Prostate gland (tissue), 2 donors: ENCODE results near the gene PRKAG3. TPM values are rescaled to one million over a fixed set of nuclear protein-coding genes. Genes with fewer than 3 reads are reported as not detected.

Experiments
- DNase-seq: peaks from one replicate; pipeline ENCODE4 v3.0.0-alpha.2; 2019; ENCODE audit warnings: low spot score
- H3K27ac ChIP-seq, 2 donors: fragments of 200-600 bp; sonication (generic); 2 replicates each; pipeline ENCODE4 v1.5.1; 2017 to 2019
- H3K27me3 ChIP-seq: fragments of 200-600 bp; sonication (generic); replicated peaks from 2 replicates; pipeline ENCODE4 v1.5.1; 2019; ENCODE audit not compliant: insufficient read depth
- H3K36me3 ChIP-seq, 2 donors: fragments of 200-600 bp; sonication (generic); 1 replicate in 1 of 2; 2 replicates in 1 of 2; pipeline versions ENCODE4 v1.5.1 to v1.8.1; 2017 to 2019
- H3K4me1 ChIP-seq: fragments of 200-600 bp; sonication (generic); replicated peaks from 2 replicates; pipeline ENCODE4 v1.5.1; 2019
- H3K4me3 ChIP-seq, 2 donors: fragments of 200-600 bp; sonication (generic); 2 replicates each; pipeline ENCODE4 v1.5.1; 2017 to 2019
- H3K9me3 ChIP-seq: fragments of 200-600 bp; sonication (generic); 2 replicates; pipeline ENCODE4 v1.5.1; 2017
- POLR2A ChIP-seq: fragments of 450-650 bp; IDR thresholded peaks from one replicate; pipeline ENCODE4 v1.6.1; 2016; ENCODE audit warnings: antibody characterized with exemption, mild to moderate bottlenecking
- POLR2AphosphoS5 ChIP-seq: sonication (generic); formaldehyde crosslinking; IDR thresholded peaks from one replicate; pipeline ENCODE4 v1.6.1; 2017; ENCODE audit warnings: antibody characterized with exemption
- WGBS: methylation state at CpG from one replicate; pipeline ENCODE4 v1.1.5; 2018; 5-methylcytosine and 5-hydroxymethylcytosine counted together
- intact Hi-C: fragments of 100-400 bp; cut with DNase I; formaldehyde crosslinking; loops from one replicate; pipeline ENCODE4 v1.14.2; 2022
- total RNA-seq, 2 donors: library from RNA; depleted of rRNA; stranded (reverse); fragments of >200 nt; gene quantifications; one replicate each; pipeline ENCODE4 v1.1.0, GENCODE V29; 2016
- TF ChIP-seq, protein P1 (sequence below), 4 experiments: fragments of 200-600 bp in 2 of 4; fragments of 450-650 bp in 2 of 4; sonication (generic) in 2 of 4; IDR thresholded peaks; 1 replicate in 3 of 4; 2 replicates in 1 of 4; pipeline ENCODE4 v1.5.1; 2016 to 2019; ENCODE audit warnings: antibody characterized with exemption in 4 of 4, mild to moderate bottlenecking in 2 of 4, moderate library complexity in 2 of 4

Gene PRKAG3
- total RNA-seq, 2 donors from 2014 or later: 0.14 TPM; not detected in 1

GRCh38 chr2:218830526-218831306 is 887 bp downstream of the PRKAG3 start:
- no peak for DNase-seq
- intact Hi-C loops: no loop called here
- H3K4me1 ChIP-seq: no peaks in the 10 kb centered on the region
- no peak overlapping the region for H3K4me3 ChIP-seq
- no peaks in the 10 kb centered on the region for H3K9me3 ChIP-seq
- WGBS: 85% methylated on average over 3 of the region's 3 CpGs
- no peak overlapping the region for H3K27ac ChIP-seq
- no peaks in the 10 kb centered on the region for H3K36me3 ChIP-seq
- no peak for TF ChIP-seq POLR2AphosphoS5
- TF ChIP-seq POLR2A: no peak
- TF ChIP-seq, protein P1, sequence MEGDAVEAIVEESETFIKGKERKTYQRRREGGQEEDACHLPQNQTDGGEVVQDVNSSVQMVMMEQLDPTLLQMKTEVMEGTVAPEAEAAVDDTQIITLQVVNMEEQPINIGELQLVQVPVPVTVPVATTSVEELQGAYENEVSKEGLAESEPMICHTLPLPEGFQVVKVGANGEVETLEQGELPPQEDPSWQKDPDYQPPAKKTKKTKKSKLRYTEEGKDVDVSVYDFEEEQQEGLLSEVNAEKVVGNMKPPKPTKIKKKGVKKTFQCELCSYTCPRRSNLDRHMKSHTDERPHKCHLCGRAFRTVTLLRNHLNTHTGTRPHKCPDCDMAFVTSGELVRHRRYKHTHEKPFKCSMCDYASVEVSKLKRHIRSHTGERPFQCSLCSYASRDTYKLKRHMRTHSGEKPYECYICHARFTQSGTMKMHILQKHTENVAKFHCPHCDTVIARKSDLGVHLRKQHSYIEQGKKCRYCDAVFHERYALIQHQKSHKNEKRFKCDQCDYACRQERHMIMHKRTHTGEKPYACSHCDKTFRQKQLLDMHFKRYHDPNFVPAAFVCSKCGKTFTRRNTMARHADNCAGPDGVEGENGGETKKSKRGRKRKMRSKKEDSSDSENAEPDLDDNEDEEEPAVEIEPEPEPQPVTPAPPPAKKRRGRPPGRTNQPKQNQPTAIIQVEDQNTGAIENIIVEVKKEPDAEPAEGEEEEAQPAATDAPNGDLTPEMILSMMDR (IDR thresholded peaks at IDR 0.05): no peak
- no peaks in the 10 kb centered on the region for H3K27me3 ChIP-seq

- H3K27ac ChIP-seq: no peak overlapping the region
- H3K27me3 ChIP-seq: no peaks in the 10 kb centered on the region
These were observed 1.6 kb downstream of the PRKAG3 start for GRCh38 chr2:218829868-218830451.

GRCh38 chr2:218828477-218828778 is 3.2 kb downstream of the PRKAG3 start:
- Histone ChIP-seq H3K27ac (no peak overlapping the region), H3K4me3 (no peak overlapping the region), H3K9me3 (no peaks in the 10 kb centered on the region), H3K27me3 (no peaks in the 10 kb centered on the region), H3K36me3 (no peaks in the 10 kb centered on the region), H3K4me1 (no peaks in the 10 kb centered on the region)
- intact Hi-C loops: no loop called here
- no peak for DNase-seq
- TF ChIP-seq POLR2AphosphoS5: no peak
- 89% methylated on average over 4 of the region's 4 CpGs for WGBS

More at GRCh38 chr2:218829868-218830451, 1.6 kb downstream of the PRKAG3 start:
- no peaks in the 10 kb centered on the region for H3K4me1 ChIP-seq
- H3K9me3 ChIP-seq: no peaks in the 10 kb centered on the region
- intact Hi-C loops: no loop called here
- no peak for TF ChIP-seq POLR2A
- TF ChIP-seq, protein P1 (IDR thresholded peaks at IDR 0.05): no peak
- no peak for TF ChIP-seq POLR2AphosphoS5
- no peak for DNase-seq
- no peaks in the 10 kb centered on the region for H3K36me3 ChIP-seq
- 67% methylated on average over 16 of the region's 17 CpGs for WGBS
- H3K4me3 ChIP-seq: no peak overlapping the region

DNA sequence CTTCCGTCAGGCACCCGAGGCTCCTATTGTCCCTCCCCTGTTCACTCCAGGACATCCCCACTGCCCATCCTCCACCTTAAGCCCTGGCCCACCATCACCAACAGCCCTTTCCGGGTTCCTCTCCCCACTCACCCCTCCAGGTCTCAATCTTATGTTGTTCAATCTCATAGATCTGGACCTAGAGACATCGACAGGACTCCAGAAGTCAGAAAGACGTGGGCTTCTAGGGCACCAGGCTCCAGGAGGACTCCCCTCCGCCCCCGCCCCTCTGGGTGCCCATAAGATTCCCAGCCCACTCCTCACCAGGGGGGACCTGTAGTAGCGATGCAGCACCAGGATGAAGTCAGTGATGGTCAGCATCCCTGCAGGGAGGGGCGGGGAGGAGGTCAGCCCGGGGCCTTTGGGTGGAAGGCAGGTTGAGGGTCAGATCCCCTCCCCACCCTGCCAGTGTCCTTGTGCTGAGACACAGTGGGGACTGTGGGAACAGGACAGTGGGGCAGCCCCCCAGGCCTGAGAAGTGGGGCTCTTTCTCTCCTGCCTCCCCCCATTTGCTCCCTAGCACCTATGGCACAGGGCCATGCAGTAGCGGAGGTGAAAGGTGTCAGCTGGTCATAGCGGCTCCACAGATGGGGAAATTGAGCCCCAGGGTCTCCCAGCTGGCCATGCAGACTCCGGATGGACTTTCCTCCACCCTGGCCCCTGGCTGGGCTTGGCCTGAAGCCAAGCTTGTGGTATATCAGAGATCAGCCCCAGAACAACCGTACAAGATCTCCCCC is 3.7 kb downstream of the PRKAG3 start:
- TF ChIP-seq POLR2A: no peak
- no peaks in the 10 kb centered on the region for H3K9me3 ChIP-seq
- no peak overlapping the region for H3K4me3 ChIP-seq
- no peak overlapping the region for H3K27ac ChIP-seq
- no peak for DNase-seq
- no peaks in the 10 kb centered on the region for H3K27me3 ChIP-seq
- no peaks in the 10 kb centered on the region for H3K36me3 ChIP-seq
- no peaks in the 10 kb centered on the region for H3K4me1 ChIP-seq
- 73% methylated on average over 13 of the region's 14 CpGs for WGBS
- intact Hi-C loops: no loop called here

DNA sequence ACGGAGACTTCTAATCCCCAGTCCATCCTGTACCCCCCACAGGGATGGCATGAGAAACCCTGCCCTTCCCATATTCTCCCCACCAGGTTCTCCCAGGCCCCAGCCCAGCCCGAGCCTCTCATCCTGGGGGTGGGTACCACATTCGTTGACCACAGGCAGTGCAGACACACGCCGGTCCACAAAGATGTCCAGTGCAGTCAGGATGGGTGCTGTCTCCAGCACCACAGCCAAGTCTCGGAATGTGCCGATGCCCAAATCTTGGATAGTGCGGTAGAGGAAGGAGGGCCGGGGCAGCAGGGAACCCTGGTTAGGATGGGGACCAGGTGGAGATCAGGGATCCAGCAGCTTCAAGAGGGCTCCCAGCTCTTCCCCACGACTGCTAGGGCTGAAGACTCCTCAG is 4.8 kb downstream of the PRKAG3 start:
- intact Hi-C loops: no loop called here
- Histone ChIP-seq H3K4me1 (no peaks in the 10 kb centered on the region), H3K36me3 (no peaks in the 10 kb centered on the region), H3K27me3 (no peaks in the 10 kb centered on the region), H3K27ac (no peak overlapping the region), H3K9me3 (no peaks in the 10 kb centered on the region), H3K4me3 (no peak overlapping the region)
- TF ChIP-seq POLR2AphosphoS5 (no peak), POLR2A (no peak)
- TF ChIP-seq, protein P1 (IDR thresholded peaks at IDR 0.05): no peak
- no peak for DNase-seq
- WGBS: 86% methylated on average over 10 of the region's 10 CpGs
